Urinary bladder (tissue), 4 donors: ENCODE data around the gene JAKMIP3. TPM values are rescaled to one million over a fixed set of nuclear protein-coding genes. Genes with fewer than 3 reads are reported as not detected.
"Not testable (repeated sequence)": the region's sequence is repeated elsewhere in the genome, so short reads cannot be mapped to it uniquely, and the experiment has no call there.

Source experiments
- DNase-seq: peaks from one replicate; pipeline ENCODE4 v3.0.0-alpha.2; 2015; ENCODE audit errors: extremely low spot score
- H3K27ac ChIP-seq: one replicate; pipeline ENCODE4 v1.5.1; 2013; ENCODE audit warnings: low read depth, mild to moderate bottlenecking, moderate library complexity
- H3K36me3 ChIP-seq: one replicate; pipeline ENCODE4 v1.6.1; 2013; ENCODE audit warnings: mild to moderate bottlenecking, moderate library complexity; ENCODE audit not compliant: insufficient read depth
- H3K4me1 ChIP-seq: one replicate; pipeline ENCODE4 v1.6.1; 2013; ENCODE audit warnings: mild to moderate bottlenecking, moderate library complexity; ENCODE audit not compliant: insufficient read depth
- H3K4me3 ChIP-seq: one replicate; pipeline ENCODE4 v1.5.1; 2013; ENCODE audit warnings: low read depth, low read length
- WGBS: extraction: QIAGEN DNeasy Blood & Tissue Kit; methylation state at CpG from one replicate; pipeline ENCODE4 v1.1.7; 2013; 5-methylcytosine and 5-hydroxymethylcytosine counted together
- polyA plus RNA-seq: library from polyadenylated mRNA; stranded (reverse); fragments of 200-250 nt; gene quantifications from one replicate; pipeline ENCODE4 v1.2.3, GENCODE V29; 2013
- total RNA-seq: library from RNA; depleted of rRNA; stranded (reverse); fragments of >200 nt; gene quantifications from one replicate; pipeline ENCODE4 v1.2.3, GENCODE V29; 2014
- donor health status: healthy with polysubstance abuse.
- donor health status: healthy.

JAKMIP3 gene
- total and polyA plus RNA-seq, 2 donors = 0.37 to 1.5 TPM

GRCh38 chr10:132084384-132084783, 18.6 kb downstream of the JAKMIP3 start:
- not testable (repeated sequence) for H3K27ac ChIP-seq, DNase-seq, H3K4me1 ChIP-seq, H3K4me3 ChIP-seq, H3K36me3 ChIP-seq
- 83% methylated on average over 2 of the region's 2 CpGs for WGBS

DNA sequence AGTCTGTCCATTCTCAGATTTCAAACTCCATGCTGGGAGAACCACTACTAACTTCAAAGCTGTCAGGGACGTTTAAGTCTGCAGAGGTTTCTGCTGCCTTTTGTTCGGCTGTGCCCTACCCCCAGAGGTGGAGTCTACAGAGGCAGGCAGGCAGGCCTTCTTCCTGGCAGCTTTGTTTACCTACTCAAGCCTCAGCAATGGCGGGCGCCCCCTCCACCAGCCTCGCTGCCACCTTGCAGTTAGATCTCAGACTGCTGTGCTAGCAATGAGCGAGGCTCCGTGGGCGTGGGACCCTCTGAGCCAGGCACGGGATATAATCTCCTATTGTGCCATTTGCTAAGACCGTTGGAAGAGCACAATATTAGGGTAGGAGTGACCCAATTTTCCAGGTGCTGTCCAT, 27.5 kb downstream of the JAKMIP3 start:
- H3K36me3 ChIP-seq, H3K4me3 ChIP-seq, DNase-seq, H3K27ac ChIP-seq, H3K4me1 ChIP-seq: not testable (repeated sequence)
- WGBS = 94% methylated on average over 10 of the region's 10 CpGs

DNA sequence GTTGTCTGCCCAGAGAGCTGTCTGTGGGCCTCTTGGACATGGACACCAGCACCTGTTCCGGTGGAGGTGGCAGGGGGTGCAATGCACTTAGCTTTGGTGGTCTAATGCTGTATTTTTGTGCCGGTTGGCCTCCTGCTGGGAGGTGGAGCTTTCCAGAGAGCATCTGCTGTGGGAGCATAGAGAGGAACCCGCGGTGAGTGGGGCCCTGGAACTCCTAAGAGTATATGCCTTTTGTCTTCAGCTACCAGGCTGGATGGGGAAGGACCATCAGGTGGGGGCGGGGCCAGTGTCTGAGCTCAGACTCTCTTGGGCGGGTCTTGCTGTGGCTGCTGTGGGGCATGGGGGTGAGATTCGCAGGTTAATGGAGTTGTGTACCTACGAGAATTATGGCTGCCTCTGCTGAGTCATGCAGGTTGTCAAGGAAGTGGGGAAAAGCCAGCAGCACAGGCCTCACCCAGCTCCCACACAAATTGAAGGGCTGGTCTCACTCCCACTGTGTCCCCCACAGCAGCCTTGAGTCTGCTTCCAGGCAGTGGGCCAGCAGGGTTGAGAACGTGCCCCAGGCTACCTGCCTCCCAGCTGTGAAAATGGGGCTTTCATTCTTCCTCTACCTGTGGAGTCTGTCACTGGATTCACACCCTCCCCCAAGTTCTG, 29.0 kb downstream of the JAKMIP3 start:
- WGBS = 84% methylated on average over 9 of the region's 9 CpGs
- no peak for DNase-seq
- Histone ChIP-seq H3K36me3 (no peaks in the 10 kb centered on the region), H3K27ac (no peak overlapping the region), H3K4me3 (no peak overlapping the region), H3K4me1 (no peaks in the 10 kb centered on the region)

GRCh38 chr10:132095403-132096113, 29.8 kb downstream of the JAKMIP3 start:
- Histone ChIP-seq H3K4me3 (no peak overlapping the region), H3K4me1 (no peaks in the 10 kb centered on the region), H3K27ac (no peak overlapping the region), H3K36me3 (no peaks in the 10 kb centered on the region)
- no peak for DNase-seq
- 90% methylated on average over 12 of the region's 12 CpGs for WGBS

- WGBS = 42% methylated on average over 6 of the region's 6 CpGs
- no peak for DNase-seq
These were observed 30.5 kb downstream of the JAKMIP3 start for GRCh38 chr10:132096223-132096622.

GRCh38 chr10:132096863-132097478, 31.2 kb downstream of the JAKMIP3 start:
- H3K36me3 ChIP-seq = no peaks in the 10 kb centered on the region
- DNase-seq = no peak
- no peak overlapping the region for H3K4me3 ChIP-seq
- no peak overlapping the region for H3K27ac ChIP-seq
- 92% methylated on average over 22 of the region's 22 CpGs for WGBS
- no peaks in the 10 kb centered on the region for H3K4me1 ChIP-seq

More at GRCh38 chr10:132096223-132096622, 30.5 kb downstream of the JAKMIP3 start:
- Histone ChIP-seq H3K4me3 (no peak overlapping the region), H3K27ac (no peak overlapping the region), H3K36me3 (no peaks in the 10 kb centered on the region), H3K4me1 (no peaks in the 10 kb centered on the region)

GRCh38 chr10:132097609-132098377, 32.0 kb downstream of the JAKMIP3 start:
- WGBS = 74% methylated on average over 5 of the region's 5 CpGs
- Histone ChIP-seq H3K27ac (no peak overlapping the region), H3K4me1 (no peaks in the 10 kb centered on the region), H3K4me3 (no peak overlapping the region), H3K36me3 (no peaks in the 10 kb centered on the region)
- no peak for DNase-seq

DNA sequence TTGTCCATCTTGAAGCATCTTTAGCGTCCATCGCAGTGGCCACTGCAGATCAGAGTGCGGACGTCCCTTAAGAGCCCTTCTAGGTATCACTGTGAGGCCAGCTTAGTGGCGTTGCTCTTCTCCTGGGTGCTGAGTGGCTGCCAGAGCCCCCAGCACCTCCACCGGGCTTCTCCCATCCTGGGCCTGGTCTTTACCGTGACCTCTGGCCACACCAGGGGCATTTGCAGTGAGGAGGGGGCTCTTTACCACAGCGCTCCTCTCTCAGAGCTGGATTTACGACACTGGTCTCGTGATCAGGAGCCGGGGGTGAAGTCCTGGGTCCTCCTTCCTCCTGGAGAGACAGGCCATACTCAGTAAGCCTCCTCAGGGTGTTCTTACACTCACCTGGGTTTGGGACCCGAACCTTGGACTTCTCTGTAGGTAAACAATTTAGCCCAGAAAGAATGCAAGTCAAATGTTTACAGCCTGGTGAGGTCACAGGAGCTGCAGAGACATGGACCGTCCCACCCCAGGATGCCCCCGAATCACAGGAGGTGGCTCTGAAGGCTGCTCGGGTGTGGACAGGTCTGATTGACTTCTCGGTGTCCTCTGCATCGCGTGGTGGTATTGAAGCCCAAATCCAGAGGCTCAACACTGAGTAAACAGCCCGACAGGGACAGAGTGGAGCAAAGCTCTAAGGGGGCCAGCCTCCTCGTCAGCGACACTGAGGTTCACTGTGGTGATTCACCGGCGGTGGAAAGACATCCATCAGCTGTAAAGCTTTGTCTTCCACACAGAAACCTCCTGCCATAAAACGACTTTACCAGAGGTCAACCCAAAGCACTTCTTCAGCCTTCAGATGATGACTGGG, 33.0 kb downstream of the JAKMIP3 start:
- Histone ChIP-seq H3K4me1 (no peaks in the 10 kb centered on the region), H3K36me3 (no peaks in the 10 kb centered on the region), H3K4me3 (no peak overlapping the region), H3K27ac (no peak overlapping the region)
- WGBS = 45% methylated on average over 24 of the region's 24 CpGs
- DNase-seq = no peak

GRCh38 chr10:132099389-132100090, 33.8 kb downstream of the JAKMIP3 start:
- H3K4me1 ChIP-seq = no peaks in the 10 kb centered on the region
- 70% methylated on average over 25 of the region's 25 CpGs for WGBS

GRCh38 chr10:132100091-132100481, 34.3 kb downstream of the JAKMIP3 start:
- no peak for DNase-seq
- Histone ChIP-seq H3K27ac (no peak overlapping the region), H3K4me3 (no peak overlapping the region), H3K36me3 (no peaks in the 10 kb centered on the region), H3K4me1 (no peaks in the 10 kb centered on the region)
- 82% methylated on average over 15 of the region's 15 CpGs for WGBS

More at GRCh38 chr10:132099389-132100090, 33.8 kb downstream of the JAKMIP3 start:
- H3K4me3 ChIP-seq = no peak overlapping the region
- H3K27ac ChIP-seq = no peak overlapping the region
- no peak for DNase-seq
- no peaks in the 10 kb centered on the region for H3K36me3 ChIP-seq

- Histone ChIP-seq H3K4me1 (no peaks in the 10 kb centered on the region), H3K36me3 (no peaks in the 10 kb centered on the region), H3K4me3 (no peak overlapping the region), H3K27ac (no peak overlapping the region)
- WGBS = 74% methylated on average over 27 of the region's 27 CpGs
- no peak for DNase-seq
These were observed 35.0 kb downstream of the JAKMIP3 start for GRCh38 chr10:132100556-132101349.

- no peak overlapping the region for H3K4me3 ChIP-seq
- H3K27ac ChIP-seq = no peak overlapping the region
- no peaks in the 10 kb centered on the region for H3K36me3 ChIP-seq
- no peak for DNase-seq
- 64% methylated on average over 10 of the region's 10 CpGs for WGBS
- no peaks in the 10 kb centered on the region for H3K4me1 ChIP-seq
These were observed 35.8 kb downstream of the JAKMIP3 start for GRCh38 chr10:132101529-132101928.
